GM12873 (cell line): ENCODE measurements around the gene OPN4.

Source experiments
- TF ChIP-seq, protein P1 (sequence below): IDR thresholded peaks from 2 replicates; pipeline ENCODE4 v1.5.1; 2012; ENCODE audit warnings: low read depth, mild to moderate bottlenecking, moderate library complexity, low read length, control low read depth; ENCODE audit not compliant: insufficient read depth; ENCODE audit errors: missing control alignments

The OPN4 gene

DNA sequence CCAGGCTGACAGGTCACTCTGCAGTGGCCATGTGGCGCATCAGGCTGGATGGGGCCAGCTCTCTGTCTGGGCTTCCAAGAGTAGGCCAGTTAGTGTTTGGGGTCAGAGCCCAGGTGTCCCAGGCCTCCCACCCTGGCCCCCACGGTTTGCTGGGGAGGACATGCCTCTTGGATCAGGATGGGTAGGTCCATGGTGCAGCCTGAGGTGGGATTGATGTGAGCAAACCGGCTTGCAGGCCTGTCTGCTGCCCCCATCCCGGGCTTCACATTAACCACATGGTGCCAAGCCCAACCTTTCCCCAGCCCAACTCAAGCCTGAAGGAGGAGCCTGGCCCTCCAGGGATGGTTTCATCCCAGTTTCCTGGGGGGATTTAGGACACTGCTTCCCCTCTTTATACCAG, 53.2 kb downstream of the OPN4 start:
- TF ChIP-seq, protein P1, sequence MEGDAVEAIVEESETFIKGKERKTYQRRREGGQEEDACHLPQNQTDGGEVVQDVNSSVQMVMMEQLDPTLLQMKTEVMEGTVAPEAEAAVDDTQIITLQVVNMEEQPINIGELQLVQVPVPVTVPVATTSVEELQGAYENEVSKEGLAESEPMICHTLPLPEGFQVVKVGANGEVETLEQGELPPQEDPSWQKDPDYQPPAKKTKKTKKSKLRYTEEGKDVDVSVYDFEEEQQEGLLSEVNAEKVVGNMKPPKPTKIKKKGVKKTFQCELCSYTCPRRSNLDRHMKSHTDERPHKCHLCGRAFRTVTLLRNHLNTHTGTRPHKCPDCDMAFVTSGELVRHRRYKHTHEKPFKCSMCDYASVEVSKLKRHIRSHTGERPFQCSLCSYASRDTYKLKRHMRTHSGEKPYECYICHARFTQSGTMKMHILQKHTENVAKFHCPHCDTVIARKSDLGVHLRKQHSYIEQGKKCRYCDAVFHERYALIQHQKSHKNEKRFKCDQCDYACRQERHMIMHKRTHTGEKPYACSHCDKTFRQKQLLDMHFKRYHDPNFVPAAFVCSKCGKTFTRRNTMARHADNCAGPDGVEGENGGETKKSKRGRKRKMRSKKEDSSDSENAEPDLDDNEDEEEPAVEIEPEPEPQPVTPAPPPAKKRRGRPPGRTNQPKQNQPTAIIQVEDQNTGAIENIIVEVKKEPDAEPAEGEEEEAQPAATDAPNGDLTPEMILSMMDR, result no peak

DNA sequence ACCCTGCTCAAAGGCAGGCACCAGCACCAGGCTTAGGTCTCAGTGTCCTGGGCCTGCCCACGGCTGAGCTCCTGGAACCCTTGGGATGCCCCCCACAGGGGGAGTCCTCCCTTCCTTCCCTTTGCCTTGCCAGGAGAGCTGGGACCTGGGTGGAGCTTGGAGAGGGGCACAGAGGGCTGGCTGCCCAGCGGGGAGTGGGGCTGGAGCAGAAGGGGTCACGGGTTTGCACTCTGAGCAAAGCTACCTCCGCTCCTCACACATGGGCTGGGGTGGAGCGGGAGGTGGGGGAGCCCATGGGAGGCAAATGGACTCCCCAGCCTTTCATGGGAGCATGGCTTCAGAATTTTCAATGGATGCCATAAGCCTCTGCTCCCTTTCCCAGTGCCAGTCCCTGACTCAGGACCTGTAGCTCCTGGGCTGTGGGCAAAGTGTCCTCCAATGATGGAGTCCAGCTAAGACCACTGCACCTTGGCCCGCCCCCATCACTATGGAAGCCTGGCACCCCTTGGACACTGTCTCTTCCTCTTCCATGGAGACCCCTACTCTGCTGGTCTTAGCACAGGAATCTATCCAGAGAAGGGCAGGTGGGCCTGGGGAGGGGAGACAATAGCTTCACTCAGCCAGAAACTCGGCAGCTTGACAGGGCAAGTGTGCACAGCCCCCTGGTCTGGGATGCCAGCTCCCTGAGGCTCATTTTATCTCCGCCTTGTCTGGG, 53.9 kb downstream of the OPN4 start:
- TF ChIP-seq, protein P1, result no peak

DNA sequence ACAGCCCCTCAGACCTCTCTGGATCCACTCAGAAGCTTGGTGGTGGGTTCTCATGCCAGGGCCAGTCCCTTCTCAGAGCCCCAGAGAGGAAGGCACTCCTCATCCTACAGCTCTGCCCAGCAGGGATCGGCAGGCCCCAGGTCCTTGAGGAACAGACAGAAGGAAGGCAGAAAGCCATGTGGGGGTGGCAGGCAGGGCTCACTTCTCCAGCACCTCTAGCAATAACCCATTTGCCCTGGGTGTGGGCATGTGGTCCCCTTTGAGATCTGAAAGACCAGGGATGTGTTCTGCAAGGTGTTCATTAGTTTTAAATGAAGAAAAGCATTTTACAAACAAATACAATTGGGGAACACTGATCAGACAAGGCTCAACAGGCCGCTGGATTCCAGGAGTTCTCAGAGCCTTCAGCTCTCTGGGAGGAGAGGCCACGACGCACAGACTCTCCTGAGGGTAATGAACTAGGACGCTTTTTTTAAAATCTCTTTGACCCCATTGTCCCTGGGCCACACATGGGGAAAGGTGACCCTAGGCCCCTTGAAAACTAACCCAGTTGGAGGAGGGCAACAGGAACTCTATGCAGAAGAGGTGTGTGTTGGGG, 54.5 kb downstream of the OPN4 start:
- TF ChIP-seq, protein P1, result no peak

DNA sequence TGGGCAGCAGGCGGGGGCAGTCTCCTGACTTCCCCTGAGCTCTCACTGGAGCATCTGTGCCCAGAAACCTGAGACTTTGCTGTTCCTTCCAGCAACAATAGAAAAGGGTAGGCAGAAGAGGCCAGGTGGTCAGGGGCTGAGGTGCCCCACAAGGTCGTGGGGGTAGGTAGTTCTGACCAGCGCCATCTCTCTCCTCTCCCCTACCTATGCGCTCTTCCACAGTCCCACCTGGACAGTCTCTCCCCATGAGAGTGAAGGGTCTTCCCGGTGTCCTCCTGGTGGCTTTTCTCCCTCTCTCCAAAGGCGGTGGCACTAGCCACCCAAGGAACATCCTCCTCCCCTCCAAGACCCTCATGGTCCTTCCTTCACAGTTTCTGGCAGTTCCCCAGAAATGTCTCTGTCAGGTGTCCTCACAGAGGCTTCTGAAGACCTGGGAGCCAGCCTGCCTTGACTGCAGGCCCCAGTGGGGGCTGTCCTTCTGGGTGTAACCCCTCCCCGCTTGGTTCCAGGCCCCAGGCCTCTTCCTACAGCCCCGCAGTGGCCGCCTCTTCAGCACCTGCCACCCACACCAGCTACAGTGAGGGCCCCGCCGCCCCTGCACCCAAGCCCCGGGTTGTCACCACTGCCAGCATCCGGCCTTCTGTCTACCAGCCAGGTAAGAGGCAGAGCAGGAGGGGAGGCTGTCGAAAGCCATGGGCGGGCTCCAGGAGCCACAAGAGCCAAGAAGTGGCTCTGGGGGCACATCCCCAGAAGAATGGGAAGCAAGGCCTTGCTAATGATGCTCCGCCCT, 55.2 kb downstream of the OPN4 start:
- TF ChIP-seq, protein P1, result no peak

DNA sequence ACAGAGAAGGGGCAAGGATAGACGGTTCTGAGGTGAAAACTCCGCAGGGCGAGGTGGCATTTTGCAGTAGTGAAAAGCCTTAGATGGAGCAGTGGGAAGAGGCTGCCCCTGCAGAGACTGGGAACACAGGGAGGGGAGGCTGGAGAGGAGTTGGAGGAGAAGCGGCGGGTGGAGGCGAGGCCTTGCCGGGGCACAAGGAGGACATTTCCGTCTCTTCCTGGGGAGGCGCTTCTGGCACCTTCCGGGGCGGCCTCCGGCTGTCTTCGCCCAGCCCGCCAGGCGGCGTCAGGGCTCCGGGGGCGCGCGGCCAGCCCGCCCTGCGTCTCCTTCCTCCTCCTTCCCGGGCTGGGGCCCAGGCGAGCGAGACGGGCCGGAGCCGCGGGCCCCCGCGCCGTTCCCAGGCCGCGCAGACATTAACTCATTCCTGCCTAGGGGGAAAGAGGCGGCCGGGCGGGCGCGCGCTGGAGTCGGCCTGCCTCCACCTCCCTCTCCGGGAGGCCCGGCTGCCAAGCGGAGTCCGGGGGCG, 56.7 kb downstream of the OPN4 start:
- TF ChIP-seq, protein P1, result peak; percentile 83

DNA sequence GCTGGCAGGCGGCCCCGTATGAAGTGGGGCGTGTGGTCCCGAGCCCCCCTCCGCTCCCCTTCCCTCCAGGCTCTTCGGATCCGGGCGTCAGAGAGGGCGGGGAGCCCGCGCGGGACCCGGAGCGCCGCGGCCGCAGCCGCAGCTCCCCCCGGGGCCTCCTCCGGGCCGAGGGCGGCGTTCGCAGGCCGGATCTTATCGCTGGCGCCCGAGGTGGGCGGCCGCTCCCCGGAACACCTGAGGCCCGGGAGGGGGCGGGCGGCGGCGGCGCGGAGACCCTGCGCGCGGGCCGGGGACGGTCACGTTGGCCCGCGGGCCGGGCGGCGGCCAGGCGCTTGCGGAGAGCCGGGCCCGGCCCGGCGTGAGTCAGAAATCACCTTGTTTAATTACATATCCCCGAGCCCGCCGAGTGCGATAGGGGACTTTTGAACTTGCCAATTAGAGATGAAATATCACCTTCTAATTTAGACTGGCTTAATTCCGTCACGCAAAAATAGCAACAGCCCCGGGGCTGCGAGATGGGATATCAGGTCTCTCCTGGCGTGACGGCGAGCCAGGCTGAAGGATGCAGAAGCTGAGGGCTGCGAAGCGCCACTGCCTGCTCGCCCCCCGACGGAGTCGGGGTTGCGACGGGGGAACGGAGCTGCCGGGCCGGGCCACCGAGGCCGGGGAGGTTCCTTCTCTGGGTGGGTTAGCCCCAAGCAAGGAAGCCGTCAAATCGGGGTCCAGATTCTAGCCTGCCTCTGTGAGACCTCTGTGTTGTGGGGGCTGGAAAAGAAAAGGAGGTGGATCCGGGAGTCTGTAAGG, 57.4 kb downstream of the OPN4 start:
- TF ChIP-seq, protein P1, result no peak
